IMR-90 (cell line): ENCODE data around the gene HSFX3. TPM values are rescaled to one million over a fixed set of nuclear protein-coding genes. Genes with fewer than 3 reads are reported as not detected.

Experiments used
- ATAC-seq: fragments of 200-7000 bp; cut with Tn5 transposase; 2 replicates; pipeline ENCODE4 v1.9.1; 2020; ENCODE audit warnings: low read depth, mild to moderate bottlenecking, moderate library complexity
- BruUV-seq: library from RNA; stranded (reverse); fragments of 400-500 nt; replicated peaks from 2 replicates; lab custom pipeline; 2021; lab: Mats Ljungman, UMichigan
- CTCF ChIA-PET: fragments of 300-600 bp; formaldehyde crosslinking; extraction: SDS; loops from one replicate; lab custom pipeline; 2021; ENCODE audit warnings: antibody characterized with exemption; lab: Yijun Ruan, JAX
- POLR2A ChIA-PET: fragments of 300-600 bp; sonication (Branson Sonifier 250); formaldehyde crosslinking; loops from one replicate; lab custom pipeline; 2022; ENCODE audit warnings: antibody characterized with exemption; ENCODE audit not compliant: unreplicated experiment; lab: Charles Lee
- DNase-seq: peaks from one replicate; pipeline ENCODE4 v3.0.0; 2013
- H2AFZ ChIP-seq: replicated peaks from 2 replicates; pipeline ENCODE3; 2013; ENCODE audit warnings: low read length, mild to moderate bottlenecking; ENCODE audit not compliant: poor library complexity
- H2AK5ac ChIP-seq: 2 replicates; pipeline ENCODE4 v1.6.1; 2013; ENCODE audit warnings: low read depth, low read length, inconsistent platforms
- H2AK9ac ChIP-seq: replicated peaks from 2 replicates; pipeline ENCODE3; 2013; ENCODE audit warnings: mild to moderate bottlenecking, low read depth, low read length, moderate library complexity; ENCODE audit not compliant: poor library complexity
- H2BK120ac ChIP-seq: 2 replicates; pipeline ENCODE4 v1.6.1; 2013; ENCODE audit warnings: low read depth, low read length, inconsistent platforms
- H2BK15ac ChIP-seq: 3 replicates; pipeline ENCODE4 v1.6.1; 2013; ENCODE audit warnings: low read depth, low read length, inconsistent platforms
- H2BK20ac ChIP-seq: 2 replicates; pipeline ENCODE4 v1.6.1; 2013; ENCODE audit warnings: low read depth, mild to moderate bottlenecking, inconsistent platforms, low read length, moderate library complexity
- H2BK5ac ChIP-seq: 2 replicates; pipeline ENCODE4 v1.6.1; 2013; ENCODE audit warnings: mild to moderate bottlenecking, low read depth, low read length, inconsistent platforms; ENCODE audit not compliant: poor library complexity, severe bottlenecking
- H3K14ac ChIP-seq: replicated peaks from 2 replicates; pipeline ENCODE4 v1.6.1; 2013; ENCODE audit warnings: low read depth, low read length, inconsistent platforms
- H3K18ac ChIP-seq: 2 replicates; pipeline ENCODE4 v1.6.1; 2013; ENCODE audit warnings: low read depth, low read length, control low read depth
- H3K23ac ChIP-seq: 2 replicates; pipeline ENCODE4 v1.6.1; 2013; ENCODE audit warnings: low read depth, low read length, inconsistent platforms
- H3K27ac ChIP-seq: 2 replicates; pipeline ENCODE4 v1.5.1; 2013; ENCODE audit warnings: mild to moderate bottlenecking, control low read depth, low read length; ENCODE audit not compliant: insufficient read depth
- H3K27me3 ChIP-seq: 2 replicates; pipeline ENCODE4 v1.6.1; 2013; ENCODE audit warnings: low read length; ENCODE audit not compliant: control insufficient read depth, insufficient read depth
- H3K36me3 ChIP-seq: 2 replicates; pipeline ENCODE4 v1.6.1; 2013; ENCODE audit warnings: low read length, mixed read lengths; ENCODE audit not compliant: control insufficient read depth, insufficient read depth
- H3K4ac ChIP-seq: 2 replicates; pipeline ENCODE4 v1.6.1; 2013; ENCODE audit warnings: low read depth, low read length, inconsistent platforms
- H3K4me1 ChIP-seq: 2 replicates; pipeline ENCODE4 v1.6.1; 2013; ENCODE audit warnings: low read length, mixed read lengths; ENCODE audit not compliant: control insufficient read depth, insufficient read depth
- H3K4me2 ChIP-seq: 2 replicates; pipeline ENCODE4 v1.6.1; 2013; ENCODE audit warnings: low read depth, mild to moderate bottlenecking, control low read depth, low read length, moderate library complexity
- H3K4me3 ChIP-seq: 2 replicates; pipeline ENCODE4 v1.5.1; 2013; ENCODE audit warnings: low read depth, mild to moderate bottlenecking, control low read depth, low read length, moderate library complexity; ENCODE audit not compliant: insufficient read depth
- H3K56ac ChIP-seq: 2 replicates; pipeline ENCODE4 v1.6.1; 2013; ENCODE audit warnings: low read length, inconsistent platforms; ENCODE audit not compliant: insufficient read depth; ENCODE audit errors: extremely low read depth
- H3K79me1 ChIP-seq, 2 experiments: 2 replicates each; pipeline ENCODE4 v1.6.1; 2013; ENCODE audit warnings: low read length in 2 of 2, inconsistent platforms in 1 of 2, low read depth in 1 of 2
- H3K9ac ChIP-seq: 2 replicates; pipeline ENCODE4 v1.6.1; 2013; ENCODE audit warnings: low read depth, low read length, control low read depth
- H3K9me1 ChIP-seq: 2 replicates; pipeline ENCODE4 v1.6.1; 2013; ENCODE audit warnings: low read length, inconsistent platforms; ENCODE audit not compliant: insufficient read depth
- H3K9me3 ChIP-seq: 2 replicates; pipeline ENCODE4 v1.6.1; 2013; ENCODE audit warnings: low read length; ENCODE audit not compliant: control insufficient read depth, insufficient read depth
- H4K20me1 ChIP-seq: 2 replicates; pipeline ENCODE4 v1.6.1; 2013; ENCODE audit warnings: low read length, inconsistent platforms; ENCODE audit not compliant: insufficient read depth
- H4K5ac ChIP-seq: 2 replicates; pipeline ENCODE4 v1.6.1; 2013; ENCODE audit warnings: mild to moderate bottlenecking, low read depth, low read length, control low read depth
- H4K8ac ChIP-seq, 2 experiments: 2 replicates each; pipeline ENCODE4 v1.6.1; 2013; ENCODE audit warnings: low read depth in 2 of 2, low read length in 2 of 2, control low read depth in 1 of 2, inconsistent platforms in 1 of 2
- H4K91ac ChIP-seq: 2 replicates; pipeline ENCODE4 v1.6.1; 2013; ENCODE audit warnings: low read depth, low read length, inconsistent platforms; ENCODE audit not compliant: insufficient read depth
- CEBPB ChIP-seq: IDR thresholded peaks from 2 replicates; pipeline ENCODE4 v1.6.1; 2012; ENCODE audit warnings: low read depth, low read length, improper control_type of control experiment
- CHD1 ChIP-seq: IDR thresholded peaks from 2 replicates; pipeline ENCODE4 v1.6.1; 2012; ENCODE audit warnings: low read depth, low read length, improper control_type of control experiment
- CTCF ChIP-seq: conservative IDR thresholded peaks from 2 replicates; pipeline ENCODE4 v1.5.1; 2012; ENCODE audit warnings: mild to moderate bottlenecking, low read depth, low read length, improper control_type of control experiment
- ELK1 ChIP-seq: fragments of 150-350 bp; IDR thresholded peaks from 2 replicates; pipeline ENCODE4 v1.6.1; 2016; ENCODE audit warnings: low read depth, mild to moderate bottlenecking, low read length, moderate library complexity, borderline replicate concordance
- FOS ChIP-seq: fragments of 150-350 bp; IDR thresholded peaks from 2 replicates; pipeline ENCODE4 v1.6.1; 2016; ENCODE audit warnings: low read depth, low read length
- MAFK ChIP-seq: IDR thresholded peaks from 2 replicates; pipeline ENCODE4 v1.6.1; 2012; ENCODE audit warnings: low read depth, low read length, improper control_type of control experiment
- MAZ ChIP-seq: IDR thresholded peaks from 2 replicates; pipeline ENCODE4 v1.6.1; 2012; ENCODE audit warnings: low read depth, mild to moderate bottlenecking, low read length, improper control_type of control experiment, moderate library complexity, borderline replicate concordance
- MXI1 ChIP-seq: IDR thresholded peaks from 2 replicates; pipeline ENCODE4 v1.6.1; 2012; ENCODE audit warnings: low read depth, mild to moderate bottlenecking, low read length, moderate library complexity, borderline replicate concordance
- NFE2L2 ChIP-seq: fragments of 150-350 bp; IDR thresholded peaks from 2 replicates; pipeline ENCODE4 v1.6.1; 2016; ENCODE audit warnings: low read depth, mild to moderate bottlenecking, low read length
- POLR2A ChIP-seq: IDR thresholded peaks from 2 replicates; pipeline ENCODE4 v1.6.1; 2012; ENCODE audit warnings: mild to moderate bottlenecking, low read depth, low read length
- RCOR1 ChIP-seq: IDR thresholded peaks from 2 replicates; pipeline ENCODE4 v1.6.1; 2012; ENCODE audit warnings: mild to moderate bottlenecking, low read length, improper control_type of control experiment; ENCODE audit not compliant: insufficient replicate concordance
- RFX5 ChIP-seq: IDR thresholded peaks from 2 replicates; pipeline ENCODE4 v1.8.0; 2012; ENCODE audit warnings: low read depth, mild to moderate bottlenecking, low read length, moderate library complexity
- USF2 ChIP-seq: fragments of 150-350 bp; IDR thresholded peaks from 2 replicates; pipeline ENCODE4 v1.6.1; 2017; ENCODE audit warnings: mild to moderate bottlenecking, antibody characterized with exemption, low read length, low read depth
- WGBS, 2 experiments: methylation state at CpG; one replicate each; pipeline versions ENCODE4 v1.1.5 to v1.1.7; 2013; ENCODE audit warnings: missing lambda C conversion rate in 2 of 2; ENCODE audit not compliant: insufficient read length in 1 of 2; ENCODE audit errors: extremely low coverage in 2 of 2; 5-methylcytosine and 5-hydroxymethylcytosine counted together
- dilution Hi-C: fragments of 300-500 bp; cut with HindIII; formaldehyde crosslinking; loops from one replicate; pipeline ENCODE4 v1.14.3; 2018; ENCODE audit warnings: low sequenced_read_pairs; ENCODE audit not compliant: unreplicated experiment
- in situ Hi-C: fragments of 300-500 bp; cut with MboI; formaldehyde crosslinking; loops from 3 replicates; pipeline ENCODE4 v1.14.3; 2019; ENCODE audit warnings: low sequenced_read_pairs, inconsistent platforms, mixed read lengths
- intact Hi-C: fragments of 100-400 bp; cut with micrococcal nuclease; formaldehyde crosslinking; loops from 2 replicates; pipeline ENCODE4 v1.10.0; 2022
- polyA plus RNA-seq, 3 experiments: library from polyadenylated mRNA; depleted of rRNA; stranded (reverse); fragments of >200 nt; gene quantifications; 2 replicates each; pipeline ENCODE4 v1.2.3, GENCODE V29; 2012; ENCODE audit warnings: low replicate concordance in 1 of 3
- total RNA-seq: library from RNA; depleted of rRNA; stranded (reverse); fragments of >200 nt; gene quantifications from 2 replicates; pipeline ENCODE4 v1.2.3, GENCODE V29; 2012

The HSFX3 gene
- total and polyA plus RNA-seq, 2 of the 4 experiments (the other 2 are of a cell fraction), result not detected

GRCh38 chrX:149540621-149541520 lies 8.9 kb downstream of the HSFX3 start, which contains the start of gene EOLA1:
TSS of gene EOLA1 (plus strand) at chrX:149541012. CDS start at chrX:149545631, 4,619 bp downstream.
- Histone ChIP-seq H3K56ac (no peak within 1 kb of the TSS), H3K4me2 (peak within 1 kb of the TSS; percentile 85), H3K9ac (peak within 1 kb of the TSS; percentile 81), H2AK9ac (peak within 1 kb of the TSS; percentile 79), H3K36me3 (no peaks in the 10 kb centered on the region; the same call in 1 of the 2 replicates), H2BK15ac (no peak within 1 kb of the TSS; the same call in 2 of the 3 replicates), H2AFZ (peak within 1 kb of the TSS; percentile 85), H3K14ac (0 out of 2 replicates have a peak within 1 kb of the TSS, but pooled peaks have one; percentile 42), H3K9me1 (0 out of 2 replicates have a peak, but pooled peaks cover 4% of the 10 kb centered on the region), H2BK5ac (peak within 1 kb of the TSS; percentile 93), H4K20me1 (no peaks in the 10 kb centered on the region), H3K27ac (peak within 1 kb of the TSS; percentile 98), H2AK5ac (no peak within 1 kb of the TSS), H3K27me3 (no peaks in the 10 kb centered on the region), H4K5ac (peak within 1 kb of the TSS; percentile 21), H3K79me1 (peaks cover 5 to 6% of the 10 kb centered on the region in 2 experiments; a peak in 3 of 4 replicates), H3K4me3 (peak within 1 kb of the TSS; percentile 97), H3K4ac (peak within 1 kb of the TSS; percentile 62), H4K91ac (peak within 1 kb of the TSS; percentile 65), H2BK120ac (peak within 1 kb of the TSS; percentile 55), H3K23ac (no peak within 1 kb of the TSS; the same call in 1 of the 2 replicates), H3K18ac (peak within 1 kb of the TSS; percentile 90), H2BK20ac (no peak within 1 kb of the TSS), H3K9me3 (no peaks in the 10 kb centered on the region), H3K4me1 (no peaks in the 10 kb centered on the region), H4K8ac (peak within 1 kb of the TSS; percentile 19 to 90)
- ATAC-seq, result peak; percentile 64
- in situ Hi-C loops (no loop called here), dilution Hi-C loops (no loop called here), intact Hi-C loops (no loop called here)
- CTCF ChIA-PET, result interaction anchor here (1.0 kb wide), 1 partner anchor 29 kb away, joined by 4 read pairs; no protein-coding TSS in a partner anchor
- POLR2A ChIA-PET, result no interaction called here
- peak; percentile 98 for DNase-seq
- TSS peak; percentile 59 for BruUV-seq
- 52% methylated on average over 49 of the region's 71 CpGs; no CpG with 5 or more reads in 1 of the 2 experiments for WGBS, 2 experiments
- TF ChIP-seq USF2, result no peak
- peak; percentile 69; the same call in 1 of the 2 replicates for TF ChIP-seq MAZ
- TF ChIP-seq RCOR1, result no peak
- TF ChIP-seq CEBPB, result peak; percentile 19; the same call in 1 of the 2 replicates
- no peak for TF ChIP-seq NFE2L2
- TF ChIP-seq CTCF, result no peak
- peak; percentile 42; the same call in 1 of the 2 replicates for TF ChIP-seq CHD1
- TF ChIP-seq ELK1, result no peak
- no peak for TF ChIP-seq RFX5
- peak; percentile 12; the same call in 1 of the 2 replicates for TF ChIP-seq FOS
- peak; percentile 87 for TF ChIP-seq POLR2A
- TF ChIP-seq MXI1, result no peak; the same call in 1 of the 2 replicates
- no peak for TF ChIP-seq MAFK
